Activated CD8-positive, alpha-beta memory T cell treated with anti-CD3 and anti-CD28 coated beads, Interleukin-2, amount 50 U/mL, for 24 hours (primary cell): ENCODE data around the gene ARL16.

Experiments used
- DNase-seq: peaks from one replicate; pipeline ENCODE4 v3.0.0-alpha.2; 2020; ENCODE audit errors: extremely low read depth

ARL16 gene

GRCh38 chr17:81666342-81667191 lies 17.0 kb downstream of the ARL16 start, which contains the start of the genes CCDC137 and OXLD1:
Gene CCDC137, plus strand, starts transcription at chr17:81666737. Its CDS starts 30 bp downstream, at chr17:81666767.
Gene OXLD1, minus strand, starts transcription at chr17:81666605. Its CDS starts 28 bp downstream, at chr17:81666577.
- DNase-seq = peak; percentile 79

- no peak for DNase-seq
Observed at GRCh38 chr17:81666092-81666341, 17.6 kb downstream of the ARL16 start.

GRCh38 chr17:81665205-81666091 lies 18.1 kb downstream of the ARL16 start:
- no peak for DNase-seq

- no peak for DNase-seq
Observed at GRCh38 chr17:81664051-81664470, 19.5 kb downstream of the ARL16 start.

GRCh38 chr17:81662002-81662401 lies 21.6 kb downstream of the ARL16 start:
- DNase-seq = no peak

- DNase-seq = no peak
Observed at GRCh38 chr17:81660441-81660840, 23.2 kb downstream of the ARL16 start.

- DNase-seq = no peak
Observed at GRCh38 chr17:81659038-81659437, 24.6 kb downstream of the ARL16 start.

- DNase-seq = no peak
Observed at GRCh38 chr17:81656835-81657234, 26.8 kb downstream of the ARL16 start.

- DNase-seq = no peak
Observed at GRCh38 chr17:81656118-81656743, 27.4 kb downstream of the ARL16 start, which contains the start of gene PDE6G. Gene PDE6G, minus strand, starts transcription at chr17:81656542. Its CDS starts 3,237 bp downstream, at chr17:81653305.

- DNase-seq = no peak
Observed at GRCh38 chr17:81655378-81656117, 28.0 kb downstream of the ARL16 start.

- no peak for DNase-seq
Observed at GRCh38 chr17:81652906-81653771, 30.5 kb downstream of the ARL16 start.

- no peak for DNase-seq
Observed at GRCh38 chr17:81651692-81652091, 31.9 kb downstream of the ARL16 start.

GRCh38 chr17:81650951-81651350 lies 32.6 kb downstream of the ARL16 start:
- no peak for DNase-seq

GRCh38 chr17:81648707-81649085 lies 34.9 kb downstream of the ARL16 start:
- no peak for DNase-seq

- DNase-seq = no peak
Observed at GRCh38 chr17:81648013-81648706, 35.4 kb downstream of the ARL16 start.

GRCh38 chr17:81647640-81648012 lies 36.0 kb downstream of the ARL16 start:
- no peak for DNase-seq

- no peak for DNase-seq
Observed at GRCh38 chr17:81646869-81647600, 36.6 kb downstream of the ARL16 start.

GRCh38 chr17:81644976-81645952 lies 38.3 kb downstream of the ARL16 start:
- DNase-seq = no peak
